ACC112 (cell line): Measurements from ENCODE around the gene GNPDA2.
"Not testable (repeated sequence)": the region's sequence is repeated elsewhere in the genome, so short reads cannot be mapped to it uniquely, and the experiment has no call there.

Experiments used
- H2AFZ ChIP-seq: fragments of 200-600 bp; sonication (generic); one replicate; pipeline ENCODE4 v1.6.0; 2017; ENCODE audit warnings: antibody characterized with exemption, low read length; ENCODE audit not compliant: unreplicated experiment
- H3K27ac ChIP-seq: fragments of 200-600 bp; sonication (generic); 2 replicates; pipeline ENCODE4 v1.5.1; 2014; ENCODE audit warnings: low read depth, mild to moderate bottlenecking, antibody characterized with exemption, low read length, moderate library complexity
- H3K27me3 ChIP-seq: fragments of 200-600 bp; sonication (generic); 2 replicates; pipeline ENCODE4 v1.6.1; 2014; ENCODE audit warnings: mild to moderate bottlenecking, antibody characterized with exemption, low read length, moderate library complexity, mixed read lengths; ENCODE audit not compliant: insufficient read depth
- H3K36me3 ChIP-seq: fragments of 200-600 bp; sonication (generic); 2 replicates; pipeline ENCODE4 v1.6.1; 2016; ENCODE audit warnings: mild to moderate bottlenecking, antibody characterized with exemption, low read length, moderate library complexity, mixed read lengths; ENCODE audit not compliant: insufficient read depth
- H3K4me1 ChIP-seq: fragments of 200-600 bp; sonication (generic); one replicate; pipeline ENCODE4 v1.6.1; 2016; ENCODE audit warnings: low read length, mixed read lengths; ENCODE audit not compliant: insufficient read depth, unreplicated experiment, control insufficient read depth
- H3K4me3 ChIP-seq: fragments of 200-600 bp; sonication (generic); 2 replicates; pipeline ENCODE4 v1.5.1; 2014; ENCODE audit warnings: mild to moderate bottlenecking, low read depth, low read length
- H3K79me2 ChIP-seq: fragments of 200-600 bp; sonication (generic); one replicate; pipeline ENCODE4 v1.6.0; 2016; ENCODE audit warnings: low read length; ENCODE audit not compliant: control insufficient read depth, unreplicated experiment, insufficient read depth

The GNPDA2 gene

GRCh38 chr4:44736900-44737299 is 10.5 kb upstream of the GNPDA2 start:
- H3K27ac ChIP-seq = no peak overlapping the region
- no peaks in the 10 kb centered on the region for H3K36me3 ChIP-seq
- H3K27me3 ChIP-seq = peaks cover 4% of the 10 kb centered on the region; the same call in 1 of the 2 replicates
- no peaks in the 10 kb centered on the region for H3K79me2 ChIP-seq
- no peaks in the 10 kb centered on the region for H3K4me1 ChIP-seq
- H2AFZ ChIP-seq = no peak overlapping the region
- H3K4me3 ChIP-seq = no peak overlapping the region

- H3K4me1 ChIP-seq, H3K4me3 ChIP-seq, H3K27ac ChIP-seq, H3K36me3 ChIP-seq, H3K27me3 ChIP-seq, H2AFZ ChIP-seq: not testable (repeated sequence)
- peaks cover 24% of the 10 kb centered on the region for H3K79me2 ChIP-seq
Observed at GRCh38 chr4:44728694-44729093, 2.3 kb upstream of the GNPDA2 start.

GRCh38 chr4:44727471-44727870 is 1.1 kb upstream of the GNPDA2 start:
- Histone ChIP-seq H2AFZ (no peak overlapping the region), H3K36me3 (no peaks in the 10 kb centered on the region)

GRCh38 chr4:44725726-44726037 is 674 bp downstream of the GNPDA2 start:
- no peaks in the 10 kb centered on the region for H3K36me3 ChIP-seq
- peaks cover 4% of the 10 kb centered on the region for H3K4me1 ChIP-seq
- H3K79me2 ChIP-seq = peaks cover 43% of the 10 kb centered on the region
- H3K27me3 ChIP-seq = no peaks in the 10 kb centered on the region
- peak overlapping the region; percentile 98 for H2AFZ ChIP-seq
- H3K4me3 ChIP-seq = peak overlapping the region; percentile 97
- H3K27ac ChIP-seq = peak overlapping the region; percentile 51; the same call in 1 of the 2 replicates

More at GRCh38 chr4:44727471-44727870, 1.1 kb upstream of the GNPDA2 start:
- H3K27ac ChIP-seq = no peak overlapping the region
- H3K4me1 ChIP-seq = peaks cover 4% of the 10 kb centered on the region
- peaks cover 33% of the 10 kb centered on the region for H3K79me2 ChIP-seq
- H3K4me3 ChIP-seq = peak overlapping the region; percentile 97; the same call in 1 of the 2 replicates
- H3K27me3 ChIP-seq = no peaks in the 10 kb centered on the region

- peaks cover 4% of the 10 kb centered on the region for H3K4me1 ChIP-seq
- H3K79me2 ChIP-seq = peaks cover 48% of the 10 kb centered on the region
- H2AFZ ChIP-seq = peak overlapping the region; percentile 98
- H3K27me3 ChIP-seq = no peaks in the 10 kb centered on the region
- no peak overlapping the region for H3K27ac ChIP-seq
- H3K36me3 ChIP-seq = no peaks in the 10 kb centered on the region
- H3K4me3 ChIP-seq = peak overlapping the region; percentile 97
Observed at GRCh38 chr4:44725166-44725565, 1.2 kb downstream of the GNPDA2 start.

GRCh38 chr4:44722001-44722400 is 4.4 kb downstream of the GNPDA2 start:
- Histone ChIP-seq H3K79me2 (peaks cover 54% of the 10 kb centered on the region), H2AFZ (no peak overlapping the region), H3K27ac (no peak overlapping the region), H3K27me3 (no peaks in the 10 kb centered on the region), H3K4me1 (peaks cover 4% of the 10 kb centered on the region), H3K4me3 (no peak overlapping the region), H3K36me3 (no peaks in the 10 kb centered on the region)

- H3K4me3 ChIP-seq = no peak overlapping the region
- no peak overlapping the region for H3K27ac ChIP-seq
- peaks cover 4% of the 10 kb centered on the region for H3K4me1 ChIP-seq
- H2AFZ ChIP-seq = no peak overlapping the region
- no peaks in the 10 kb centered on the region for H3K36me3 ChIP-seq
- H3K79me2 ChIP-seq = peaks cover 44% of the 10 kb centered on the region
- H3K27me3 ChIP-seq = no peaks in the 10 kb centered on the region
Observed at GRCh38 chr4:44720371-44720770, 6.0 kb downstream of the GNPDA2 start.

GRCh38 chr4:44716597-44716996 is 9.8 kb downstream of the GNPDA2 start:
- H3K27ac ChIP-seq = no peak overlapping the region
- no peaks in the 10 kb centered on the region for H3K4me1 ChIP-seq
- peaks cover 5% of the 10 kb centered on the region for H3K36me3 ChIP-seq
- no peak overlapping the region for H3K4me3 ChIP-seq
- no peak overlapping the region for H2AFZ ChIP-seq
- no peaks in the 10 kb centered on the region for H3K27me3 ChIP-seq
- H3K79me2 ChIP-seq = peaks cover 16% of the 10 kb centered on the region

- H3K79me2 ChIP-seq = peaks cover 3% of the 10 kb centered on the region
- H3K4me1 ChIP-seq = no peaks in the 10 kb centered on the region
- no peaks in the 10 kb centered on the region for H3K27me3 ChIP-seq
- no peak overlapping the region for H3K27ac ChIP-seq
- H2AFZ ChIP-seq = no peak overlapping the region
- H3K4me3 ChIP-seq = no peak overlapping the region
- H3K36me3 ChIP-seq = peaks cover 9% of the 10 kb centered on the region
Observed at GRCh38 chr4:44713125-44713524, 13.2 kb downstream of the GNPDA2 start.

GRCh38 chr4:44704673-44705072 is 21.7 kb downstream of the GNPDA2 start:
- Histone ChIP-seq H3K4me1 (no peaks in the 10 kb centered on the region), H3K27ac (no peak overlapping the region), H2AFZ (no peak overlapping the region), H3K4me3 (no peak overlapping the region), H3K79me2 (no peaks in the 10 kb centered on the region), H3K27me3 (no peaks in the 10 kb centered on the region), H3K36me3 (peaks cover 30% of the 10 kb centered on the region)

- H3K4me1 ChIP-seq = no peaks in the 10 kb centered on the region
- no peak overlapping the region for H3K27ac ChIP-seq
- peaks cover 33% of the 10 kb centered on the region for H3K36me3 ChIP-seq
- no peaks in the 10 kb centered on the region for H3K79me2 ChIP-seq
- no peak overlapping the region for H2AFZ ChIP-seq
- no peak overlapping the region for H3K4me3 ChIP-seq
- H3K27me3 ChIP-seq = no peaks in the 10 kb centered on the region
Observed at GRCh38 chr4:44701037-44701436, 25.3 kb downstream of the GNPDA2 start.
